Measurements from ENCODE around the gene CALCOCO2.

CALCOCO2 gene

DNA sequence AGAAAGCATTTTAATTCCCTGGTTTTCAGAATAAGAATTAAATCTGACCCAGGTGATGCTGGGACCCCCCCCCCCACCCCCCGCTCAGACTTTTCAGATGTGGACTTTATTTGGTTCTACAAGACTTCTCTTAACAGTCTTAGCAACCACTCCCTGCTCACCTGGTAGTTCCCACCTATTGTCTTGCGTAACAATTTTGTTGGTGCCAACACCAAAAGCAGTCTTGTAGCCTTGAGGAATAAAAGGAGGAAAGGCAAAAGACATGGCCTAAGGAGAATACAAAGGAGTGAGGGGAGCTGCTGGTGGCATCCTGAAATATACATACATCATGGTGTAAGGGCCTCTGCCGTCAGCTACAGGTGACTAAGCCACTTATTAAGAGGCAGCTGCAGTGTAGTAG, 18.8 kb upstream of the CALCOCO2 start:
- in situ Hi-C loops (cut with HindIII; ENCODE audit: low pct_ligation_motif_present, low sequenced_read_pairs), result loop anchor here (25.0 kb wide), 1 partner anchor 225 kb away; no protein-coding TSS in a partner anchor
- TF ChIP-seq, protein P1, sequence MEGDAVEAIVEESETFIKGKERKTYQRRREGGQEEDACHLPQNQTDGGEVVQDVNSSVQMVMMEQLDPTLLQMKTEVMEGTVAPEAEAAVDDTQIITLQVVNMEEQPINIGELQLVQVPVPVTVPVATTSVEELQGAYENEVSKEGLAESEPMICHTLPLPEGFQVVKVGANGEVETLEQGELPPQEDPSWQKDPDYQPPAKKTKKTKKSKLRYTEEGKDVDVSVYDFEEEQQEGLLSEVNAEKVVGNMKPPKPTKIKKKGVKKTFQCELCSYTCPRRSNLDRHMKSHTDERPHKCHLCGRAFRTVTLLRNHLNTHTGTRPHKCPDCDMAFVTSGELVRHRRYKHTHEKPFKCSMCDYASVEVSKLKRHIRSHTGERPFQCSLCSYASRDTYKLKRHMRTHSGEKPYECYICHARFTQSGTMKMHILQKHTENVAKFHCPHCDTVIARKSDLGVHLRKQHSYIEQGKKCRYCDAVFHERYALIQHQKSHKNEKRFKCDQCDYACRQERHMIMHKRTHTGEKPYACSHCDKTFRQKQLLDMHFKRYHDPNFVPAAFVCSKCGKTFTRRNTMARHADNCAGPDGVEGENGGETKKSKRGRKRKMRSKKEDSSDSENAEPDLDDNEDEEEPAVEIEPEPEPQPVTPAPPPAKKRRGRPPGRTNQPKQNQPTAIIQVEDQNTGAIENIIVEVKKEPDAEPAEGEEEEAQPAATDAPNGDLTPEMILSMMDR (IDR thresholded peaks at IDR 0.05; ENCODE audit: low read depth, low read length, missing control alignments), result no peak
- H3K27ac ChIP-seq, result no peak overlapping the region
- peaks cover 3% of the 10 kb centered on the region for H3K27me3 ChIP-seq (replicated peaks)
- H3K4me3 ChIP-seq (ENCODE audit: low read depth, low read length), result no peak overlapping the region
- no peaks in the 10 kb centered on the region for H3K36me3 ChIP-seq (replicated peaks)
- DNase-seq, result no peak

DNA sequence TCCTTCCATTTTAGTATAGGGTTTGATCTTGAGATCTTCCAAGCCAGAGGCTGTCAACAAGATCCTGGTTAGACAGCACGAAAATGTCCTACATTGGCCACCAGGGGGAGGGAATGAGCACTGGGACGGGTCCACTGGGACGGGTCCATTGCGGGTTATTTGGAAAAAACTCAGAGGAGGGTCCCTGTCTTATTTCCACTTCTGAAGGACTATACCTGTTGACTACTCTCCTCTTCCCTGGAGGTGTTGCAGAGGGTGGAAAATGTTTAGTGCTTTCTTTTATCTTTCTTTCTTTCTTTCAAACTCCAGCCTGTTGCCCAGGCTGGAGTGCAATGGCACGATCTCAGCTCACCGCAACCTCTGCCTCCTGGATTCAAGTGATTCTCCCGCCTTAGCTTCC, 16.3 kb upstream of the CALCOCO2 start:
- H3K27ac ChIP-seq, result no peak overlapping the region
- H3K27me3 ChIP-seq (replicated peaks), result peaks cover 3% of the 10 kb centered on the region
- H3K4me3 ChIP-seq (ENCODE audit: low read depth, low read length), result no peak overlapping the region
- in situ Hi-C loops (cut with HindIII; ENCODE audit: low pct_ligation_motif_present, low sequenced_read_pairs), result loop anchor here (25.0 kb wide), 1 partner anchor 223 kb away; no protein-coding TSS in a partner anchor
- TF ChIP-seq, protein P1 (IDR thresholded peaks at IDR 0.05; ENCODE audit: low read depth, low read length, missing control alignments), result peak; percentile 91
- H3K36me3 ChIP-seq (replicated peaks), result no peaks in the 10 kb centered on the region
- peak; percentile 26 for DNase-seq

DNA sequence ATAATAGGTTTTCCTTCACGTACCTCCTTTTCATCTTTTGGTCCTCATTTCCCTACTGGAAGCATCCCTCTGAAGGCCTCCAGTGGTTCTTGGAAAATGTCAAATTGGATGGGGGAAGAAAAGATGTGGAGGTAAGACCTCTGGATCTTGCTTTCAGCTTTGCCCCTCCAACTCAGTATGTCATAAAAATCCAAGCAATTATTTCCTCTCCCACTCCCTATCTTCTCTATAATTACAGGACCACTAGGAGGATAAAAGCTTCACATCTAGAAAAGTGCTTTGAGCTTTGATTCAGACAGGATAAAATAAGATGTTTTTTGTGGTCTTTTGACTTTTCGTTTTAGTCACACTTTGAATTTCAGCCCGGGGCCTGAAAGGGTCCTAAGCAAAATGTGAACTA, 15.5 kb upstream of the CALCOCO2 start:
- H3K4me3 ChIP-seq (ENCODE audit: low read depth, low read length), result no peak overlapping the region
- TF ChIP-seq, protein P1 (IDR thresholded peaks at IDR 0.05; ENCODE audit: low read depth, low read length, missing control alignments), result no peak
- in situ Hi-C loops (cut with HindIII; ENCODE audit: low pct_ligation_motif_present, low sequenced_read_pairs), result loop anchor here (25.0 kb wide), 1 partner anchor 222 kb away; no protein-coding TSS in a partner anchor
- no peak for DNase-seq
- H3K27me3 ChIP-seq (replicated peaks), result peaks cover 3% of the 10 kb centered on the region
- no peak overlapping the region for H3K27ac ChIP-seq
- no peaks in the 10 kb centered on the region for H3K36me3 ChIP-seq (replicated peaks)

DNA sequence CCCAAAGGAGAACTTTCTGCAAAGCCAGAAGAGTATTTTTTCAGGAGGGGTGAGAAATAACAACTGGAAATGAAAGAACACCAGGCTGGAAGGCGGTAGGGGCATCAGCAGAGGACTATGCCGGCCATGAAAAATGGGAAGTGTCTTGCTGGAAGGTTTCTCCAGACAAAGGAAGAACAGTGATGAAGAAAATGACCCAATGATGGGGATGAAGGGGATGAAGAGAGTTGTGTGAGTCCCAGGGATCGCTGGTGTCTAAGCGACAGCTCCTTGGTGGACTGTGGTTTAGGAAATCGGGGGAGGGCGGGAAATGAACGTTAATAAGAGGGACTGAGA, 14.4 kb upstream of the CALCOCO2 start:
- H3K27me3 ChIP-seq (replicated peaks), result peaks cover 3% of the 10 kb centered on the region
- H3K36me3 ChIP-seq (replicated peaks), result no peaks in the 10 kb centered on the region
- DNase-seq, result no peak
- TF ChIP-seq, protein P1 (IDR thresholded peaks at IDR 0.05; ENCODE audit: low read depth, low read length, missing control alignments), result no peak
- in situ Hi-C loops (cut with HindIII; ENCODE audit: low pct_ligation_motif_present, low sequenced_read_pairs), result loop anchor here (25.0 kb wide), 1 partner anchor 221 kb away; no protein-coding TSS in a partner anchor
- H3K4me3 ChIP-seq (ENCODE audit: low read depth, low read length), result peak overlapping the region; percentile 40
- no peak overlapping the region for H3K27ac ChIP-seq

DNA sequence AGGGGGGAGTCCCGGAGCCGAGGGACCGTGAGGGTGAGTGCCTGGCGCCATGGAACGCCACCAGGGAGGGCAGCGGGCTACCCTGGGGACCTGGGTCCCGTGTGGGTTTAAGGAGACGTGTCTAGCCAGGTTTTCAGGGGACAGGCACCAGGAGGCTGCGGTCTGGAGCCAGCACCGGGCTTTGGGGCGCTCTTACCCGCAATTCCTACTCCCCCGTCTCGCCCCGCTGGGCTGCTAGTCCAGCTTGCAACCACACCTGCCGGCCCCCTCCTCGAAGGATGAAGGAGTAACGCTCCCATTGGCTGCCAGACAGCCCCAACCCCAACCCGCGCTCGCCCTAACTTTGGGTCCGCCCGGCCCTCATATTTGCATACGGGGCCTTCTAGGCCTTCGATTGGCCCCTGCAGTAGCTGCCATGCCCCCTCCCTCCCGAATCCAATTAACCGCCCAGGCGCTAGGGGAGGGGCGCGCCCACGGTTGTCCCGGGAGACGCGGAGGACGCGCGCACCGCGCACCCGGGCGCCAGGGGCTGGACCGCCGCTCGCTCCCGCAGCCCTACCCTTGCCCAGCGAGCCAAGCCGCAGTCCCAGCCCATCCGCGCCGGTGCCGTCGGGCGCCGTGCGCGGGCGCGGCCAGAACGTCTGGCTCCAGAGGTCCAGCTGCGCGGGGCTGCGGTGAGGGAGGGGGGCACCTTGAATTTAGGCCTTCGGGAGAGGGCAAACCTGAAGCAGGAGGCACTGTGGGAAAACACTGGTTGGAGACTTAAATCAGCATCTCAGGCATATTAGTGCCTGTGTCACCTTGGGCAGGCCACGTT, 13.9 kb upstream of the CALCOCO2 start, which contains the start of gene TTLL6:
Gene TTLL6 (minus strand): TSS at position 456 of the 817 bp plus-strand sequence. CDS start 157 bp downstream, at position 299.
- peak within 1 kb of the TSS; percentile 47 for H3K4me3 ChIP-seq (ENCODE audit: low read depth, low read length)
- H3K36me3 ChIP-seq (replicated peaks), result no peaks in the 10 kb centered on the region
- in situ Hi-C loops (cut with HindIII; ENCODE audit: low pct_ligation_motif_present, low sequenced_read_pairs), result loop anchor here (25.0 kb wide), 1 partner anchor 220 kb away; no protein-coding TSS in a partner anchor
- TF ChIP-seq, protein P1 (IDR thresholded peaks at IDR 0.05; ENCODE audit: low read depth, low read length, missing control alignments), result no peak
- DNase-seq, result peak; percentile 53
- peaks cover 3% of the 10 kb centered on the region for H3K27me3 ChIP-seq (replicated peaks)
- H3K27ac ChIP-seq, result no peak within 1 kb of the TSS

Measured in brain microvascular endothelial cell (primary cell).